ENCODE measurements around the gene BGLAP.

GRCh38 chr1:156221986-156222692, 19.8 kb upstream of the BGLAP start:
- TF ChIP-seq POLR2A (IDR thresholded peaks at IDR 0.05) (no peak), CTCF (IDR thresholded peaks at IDR 0.05) (no peak), EP300 (IDR thresholded peaks at IDR 0.05) (no peak)
